Cardiac atrium fibroblast (primary cell): ENCODE results near the gene ZNF74. TPM values are rescaled to one million over a fixed set of nuclear protein-coding genes. Genes with fewer than 3 reads are reported as not detected.

ENCODE experiments used
- total RNA-seq: library from RNA; depleted of rRNA; stranded (reverse); fragments of >200 nt; gene quantifications from 2 replicates; pipeline ENCODE4 v1.2.3, GENCODE V29; 2015

Gene ZNF74
- total RNA-seq: 7.5 and 9.2 TPM in 2 replicates

DNA sequence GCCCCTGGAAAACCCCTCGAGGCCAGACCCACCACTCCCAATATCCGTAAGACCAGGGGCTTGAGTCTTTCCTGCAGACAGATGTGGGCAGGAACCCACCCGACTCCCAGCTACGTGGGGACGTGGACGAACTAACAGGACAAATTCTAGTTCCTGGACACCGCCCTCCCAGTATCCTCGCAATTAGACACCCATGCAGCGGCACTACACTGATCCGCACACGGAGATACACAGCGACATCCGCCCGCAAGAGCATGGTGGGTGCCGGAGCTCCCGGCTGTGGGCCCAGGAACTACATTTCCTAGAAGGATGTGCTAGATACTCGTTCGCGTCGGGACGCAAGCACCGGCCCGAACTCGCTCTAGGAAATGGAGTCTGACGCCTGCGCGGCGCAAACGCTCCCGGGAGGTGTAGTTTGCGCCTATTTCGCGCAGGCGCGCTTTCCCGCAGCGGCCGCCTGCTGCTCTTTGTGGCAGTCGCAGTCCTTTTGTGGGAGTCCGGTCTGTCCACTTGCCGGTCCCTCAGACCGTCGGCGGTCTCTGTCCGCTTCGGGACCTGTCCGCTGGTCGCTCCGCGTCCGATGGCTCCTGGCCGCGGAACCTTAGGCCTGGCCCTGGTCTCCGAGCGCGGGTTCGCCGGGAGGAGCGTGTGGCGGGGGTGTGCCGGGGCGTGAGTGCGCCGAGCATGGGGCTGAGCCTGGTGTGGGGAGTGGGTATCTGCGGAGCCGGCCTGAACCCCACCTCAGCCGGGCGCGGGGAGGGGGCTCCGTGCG is at the start of gene ZNF74:
Gene ZNF74 (plus strand): TSS at position 447 of the 772 bp plus-strand sequence. CDS start 478 bp downstream, outside the sequence.

GRCh38 chr22:20437613-20438426 is 43.9 kb downstream of the ZNF74 start, which contains the start of gene SCARF2:
Gene SCARF2, minus strand, starts transcription at chr22:20437825. Its CDS starts 71 bp downstream, at chr22:20437754.

Other genes with a start within 250 kb of the ZNF74 start
- 0.49 and 10.1 TPM in 2 replicates for gene CCDC188, start 243.1 kb upstream of the ZNF74 start, total RNA-seq
- gene RTN4R, start 125.8 kb upstream of the ZNF74 start, total RNA-seq: 0.54 and 0.97 TPM in 2 replicates
- gene DGCR6L, start 74.1 kb upstream of the ZNF74 start, total RNA-seq: 39.9 and 51.8 TPM in 2 replicates
- gene SCARF2, start 43.7 kb downstream of the ZNF74 start, total RNA-seq: 32.1 and 32.9 TPM in 2 replicates
- 21.4 and 26.2 TPM in 2 replicates for gene KLHL22, start 101.6 kb downstream of the ZNF74 start, total RNA-seq
- gene MED15, start 113.5 kb downstream of the ZNF74 start, total RNA-seq: 31.1 and 36.6 TPM in 2 replicates